Left renal cortex interstitium (tissue), 4 donors: ENCODE results near the gene TRAK2. TPM values are rescaled to one million over a fixed set of nuclear protein-coding genes. Genes with fewer than 3 reads are reported as not detected.
"Not testable (repeated sequence)": the region's sequence is repeated elsewhere in the genome, so short reads cannot be mapped to it uniquely, and the experiment has no call there.

ENCODE experiments used
- DNase-seq, 4 donors: peaks; one replicate each; pipeline ENCODE4 v3.0.0-alpha.2; 2013; ENCODE audit warnings: low read depth in 4 of 4, low spot score in 2 of 4, missing footprints in 1 of 4
- polyA plus RNA-seq, 4 donors: library from polyadenylated mRNA; unstranded; fragments of 120-200 nt; gene quantifications; one replicate each; pipeline ENCODE4 v1.2.1, GENCODE V29; 2013; ENCODE audit not compliant: insufficient read length in 4 of 4

The TRAK2 gene
- polyA plus RNA-seq, 4 donors, result 37.4 to 46.8 (median 41.7) TPM

- DNase-seq, result peak in 1 of 4 donors; percentile 25
Measured at GRCh38 chr2:201450954-201451291, 335 bp downstream of the TRAK2 start.

- DNase-seq, result no peak
Measured at GRCh38 chr2:201448701-201449100, 2.6 kb downstream of the TRAK2 start.

GRCh38 chr2:201448061-201448460, 3.2 kb downstream of the TRAK2 start:
- DNase-seq, result no peak

GRCh38 chr2:201447086-201447485, 4.2 kb downstream of the TRAK2 start:
- no peak for DNase-seq

- no peak for DNase-seq
Measured at GRCh38 chr2:201444746-201445465, 6.4 kb downstream of the TRAK2 start.

GRCh38 chr2:201441409-201441808, 9.8 kb downstream of the TRAK2 start:
- no peak for DNase-seq

- DNase-seq, result no peak
Measured at GRCh38 chr2:201440182-201440581, 11.1 kb downstream of the TRAK2 start.

- DNase-seq, result not testable (repeated sequence)
Measured at GRCh38 chr2:201439336-201439922, 11.8 kb downstream of the TRAK2 start.

GRCh38 chr2:201436141-201436540, 15.1 kb downstream of the TRAK2 start:
- DNase-seq, result no peak

- no peak for DNase-seq
Measured at GRCh38 chr2:201433394-201433995, 17.8 kb downstream of the TRAK2 start.

- no peak for DNase-seq
Measured at GRCh38 chr2:201432621-201433393, 18.5 kb downstream of the TRAK2 start.

- DNase-seq, result no peak
Measured at GRCh38 chr2:201432038-201432620, 19.1 kb downstream of the TRAK2 start.

- no peak for DNase-seq
Measured at GRCh38 chr2:201430839-201431238, 20.4 kb downstream of the TRAK2 start.

GRCh38 chr2:201430322-201430721, 20.9 kb downstream of the TRAK2 start:
- not testable (repeated sequence) for DNase-seq

GRCh38 chr2:201429835-201430234, 21.4 kb downstream of the TRAK2 start:
- DNase-seq, result not testable (repeated sequence)

- not testable (repeated sequence) for DNase-seq
Measured at GRCh38 chr2:201428366-201428765, 22.9 kb downstream of the TRAK2 start.

GRCh38 chr2:201425952-201426351, 25.3 kb downstream of the TRAK2 start:
- no peak for DNase-seq

GRCh38 chr2:201420442-201421113, 30.7 kb downstream of the TRAK2 start:
- no peak for DNase-seq

- no peak for DNase-seq
Measured at GRCh38 chr2:201419986-201420385, 31.3 kb downstream of the TRAK2 start.

GRCh38 chr2:201419057-201419635, 32.1 kb downstream of the TRAK2 start:
- no peak for DNase-seq
